GM20431 (cell line): Measurements from ENCODE around the gene GMIP.

ENCODE experiments used
- in situ Hi-C: fragments of 300-500 bp; cut with MseI, MboI; formaldehyde crosslinking; loops from one replicate; pipeline ENCODE4 v1.15.0; 2020; ENCODE audit warnings: low sequenced_read_pairs; ENCODE audit not compliant: unreplicated experiment

The GMIP gene

GRCh38 chr19:19584356-19584755 is 59.1 kb downstream of the GMIP start:
- in situ Hi-C loops: no loop called here

GRCh38 chr19:19582471-19582870 is 61.0 kb downstream of the GMIP start:
- in situ Hi-C loops: no loop called here

- in situ Hi-C loops: no loop called here
Measured at GRCh38 chr19:19581391-19581790, 62.1 kb downstream of the GMIP start.

GRCh38 chr19:19580418-19580817 is 63.0 kb downstream of the GMIP start:
- in situ Hi-C loops: no loop called here

GRCh38 chr19:19579533-19580361 is 63.7 kb downstream of the GMIP start:
- in situ Hi-C loops: no loop called here
